GM19452 (cell line): ENCODE results near the gene METTL21A.

ENCODE experiments used
- ATAC-seq: cut with Tn5 transposase; IDR thresholded peaks from one replicate; pipeline ENCODE4 v1.9.1; 2021; ENCODE audit not compliant: unreplicated experiment

METTL21A gene

DNA sequence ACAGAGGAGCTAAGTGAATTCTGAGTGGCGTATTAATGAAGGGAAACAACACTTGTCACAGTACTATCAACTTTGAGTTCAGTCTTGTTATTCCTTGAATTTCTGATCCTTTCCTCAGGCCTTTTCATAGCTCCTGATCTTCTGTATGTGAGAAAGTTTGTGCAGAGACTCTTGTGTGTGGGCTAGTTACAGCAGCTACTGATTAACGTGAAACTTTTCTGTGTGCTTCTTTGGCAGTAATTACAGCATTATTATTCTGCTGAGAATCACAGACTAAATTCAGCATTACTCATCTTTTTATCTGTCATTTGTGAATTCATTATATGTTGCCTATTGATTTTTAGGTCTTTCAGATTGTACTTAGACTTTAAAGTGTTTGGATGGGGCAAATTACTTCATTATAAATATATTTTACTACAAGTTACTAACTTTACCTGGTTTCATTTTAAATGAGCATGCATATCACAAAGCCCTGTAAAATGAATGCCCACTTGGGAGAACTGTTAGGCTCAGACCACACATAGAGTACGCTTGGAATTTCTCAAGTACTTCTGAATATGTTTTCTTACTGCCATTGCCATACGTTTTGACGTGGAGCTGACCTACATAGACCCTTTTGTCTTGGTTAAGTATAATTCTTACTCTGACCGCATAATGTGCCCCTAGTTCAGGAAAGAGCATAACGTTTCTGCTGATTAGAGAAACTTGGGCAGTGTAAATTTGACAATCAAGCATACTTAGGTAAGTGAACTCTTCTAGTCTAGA is 59.3 kb downstream of the METTL21A start:
- ATAC-seq = no peak
